Retina (tissue), 1 donor: ENCODE measurements around the gene TRMT1.

ENCODE experiments used
- DNase-seq: peaks from one replicate; pipeline ENCODE4 v3.0.0-alpha.2; 2016

Gene TRMT1

GRCh38 chr19:13069415-13070359, 46.9 kb downstream of the TRMT1 start:
- DNase-seq = no peak

- no peak for DNase-seq
Observed at GRCh38 chr19:13068085-13068846, 48.3 kb downstream of the TRMT1 start.

DNA sequence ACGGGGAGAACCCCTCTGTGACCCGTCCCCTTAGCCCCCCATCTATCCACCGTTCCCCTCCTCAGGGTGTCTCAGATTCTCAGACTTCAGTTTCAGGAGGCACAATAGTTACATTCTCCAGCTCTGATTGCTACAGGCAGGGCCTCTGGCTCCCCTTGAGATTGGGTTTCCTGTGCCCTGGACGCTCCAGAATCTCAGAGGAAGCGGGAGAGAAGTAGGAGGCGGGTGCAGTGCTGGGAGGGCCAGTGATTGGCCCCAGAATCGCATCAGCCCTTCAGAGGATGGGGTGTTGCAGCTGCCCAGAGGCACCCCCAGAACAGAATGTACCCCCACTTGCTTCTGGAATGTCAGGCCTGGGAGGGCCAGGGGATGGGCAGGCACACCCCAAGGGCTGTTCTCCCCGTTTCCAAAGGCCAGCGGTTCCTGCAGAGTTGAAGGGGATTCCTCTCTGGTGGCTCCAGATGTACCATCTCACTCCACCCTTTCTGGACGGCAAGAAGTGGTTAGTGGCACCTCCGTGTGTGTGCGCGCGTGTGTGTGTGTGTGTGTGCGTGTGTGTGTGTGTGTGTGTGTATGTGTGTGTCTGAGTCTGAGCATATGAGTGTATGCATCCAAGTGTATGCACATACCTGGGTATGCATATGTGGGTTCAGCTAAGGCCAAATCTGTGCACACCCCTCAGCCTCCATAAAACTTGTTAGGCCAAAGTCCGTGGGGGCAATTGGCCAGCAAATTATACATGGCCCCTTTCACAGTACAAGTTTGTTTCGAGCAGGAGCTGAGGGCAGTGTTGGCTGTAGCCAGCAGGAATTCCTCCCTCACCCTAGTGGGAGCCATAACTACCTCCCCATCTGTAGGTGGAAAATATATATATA, 49.4 kb downstream of the TRMT1 start:
- DNase-seq = no peak

- no peak for DNase-seq
Observed at GRCh38 chr19:13066226-13066625, 50.3 kb downstream of the TRMT1 start.

- DNase-seq = no peak
Observed at GRCh38 chr19:13064092-13064489, 52.4 kb downstream of the TRMT1 start.

DNA sequence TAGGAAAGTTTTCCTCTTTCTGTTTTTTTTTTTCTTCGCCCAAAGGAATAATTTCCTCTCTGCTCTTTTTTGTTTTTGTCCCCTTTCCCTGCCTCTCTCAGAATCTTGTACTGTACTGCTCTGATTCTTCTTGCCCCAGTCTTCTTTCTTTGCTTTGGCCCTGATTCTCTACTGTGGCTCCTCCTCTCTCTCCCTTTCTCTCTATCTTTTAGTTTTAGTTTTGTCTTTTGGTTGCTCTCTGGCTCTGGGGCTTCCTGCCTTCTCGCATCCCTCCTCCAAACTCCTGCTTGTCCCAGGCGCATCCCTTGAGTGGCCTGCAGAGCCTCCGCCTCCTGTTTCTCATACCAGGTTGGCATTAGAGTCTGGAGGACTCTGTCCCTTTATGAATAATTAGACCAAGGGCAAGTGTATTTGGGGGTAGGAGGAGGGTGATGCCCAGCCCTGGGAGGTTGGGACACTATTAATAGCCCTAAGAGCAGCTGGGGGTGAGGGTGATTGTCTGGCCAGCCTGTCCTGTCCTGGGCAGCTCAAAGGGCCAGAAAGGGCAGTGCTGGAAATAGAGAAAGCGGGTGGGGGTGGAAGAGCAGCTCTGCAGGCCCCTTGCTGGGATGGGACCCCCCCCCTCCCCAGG, 53.0 kb downstream of the TRMT1 start:
- no peak for DNase-seq

DNA sequence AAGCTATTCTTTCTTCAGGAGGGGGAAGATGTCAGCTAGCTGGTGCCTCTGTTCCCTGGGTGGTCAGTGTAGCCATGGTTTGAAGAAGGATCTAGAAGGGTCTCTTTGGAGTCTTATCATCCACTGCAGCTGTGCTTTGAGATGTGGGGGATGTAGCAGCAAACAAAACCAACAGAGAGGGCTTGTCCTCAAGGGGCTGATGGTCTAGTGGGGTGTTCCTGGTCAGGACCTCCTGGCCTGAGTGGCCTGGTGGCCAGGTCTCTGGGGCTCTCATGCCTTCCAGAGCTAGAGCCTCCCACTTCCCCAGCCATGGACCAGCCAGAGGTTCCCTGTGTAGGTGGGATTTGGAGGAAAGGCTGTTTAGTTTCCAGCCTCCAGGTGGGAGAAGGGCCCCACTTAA, 54.2 kb downstream of the TRMT1 start:
- no peak for DNase-seq

DNA sequence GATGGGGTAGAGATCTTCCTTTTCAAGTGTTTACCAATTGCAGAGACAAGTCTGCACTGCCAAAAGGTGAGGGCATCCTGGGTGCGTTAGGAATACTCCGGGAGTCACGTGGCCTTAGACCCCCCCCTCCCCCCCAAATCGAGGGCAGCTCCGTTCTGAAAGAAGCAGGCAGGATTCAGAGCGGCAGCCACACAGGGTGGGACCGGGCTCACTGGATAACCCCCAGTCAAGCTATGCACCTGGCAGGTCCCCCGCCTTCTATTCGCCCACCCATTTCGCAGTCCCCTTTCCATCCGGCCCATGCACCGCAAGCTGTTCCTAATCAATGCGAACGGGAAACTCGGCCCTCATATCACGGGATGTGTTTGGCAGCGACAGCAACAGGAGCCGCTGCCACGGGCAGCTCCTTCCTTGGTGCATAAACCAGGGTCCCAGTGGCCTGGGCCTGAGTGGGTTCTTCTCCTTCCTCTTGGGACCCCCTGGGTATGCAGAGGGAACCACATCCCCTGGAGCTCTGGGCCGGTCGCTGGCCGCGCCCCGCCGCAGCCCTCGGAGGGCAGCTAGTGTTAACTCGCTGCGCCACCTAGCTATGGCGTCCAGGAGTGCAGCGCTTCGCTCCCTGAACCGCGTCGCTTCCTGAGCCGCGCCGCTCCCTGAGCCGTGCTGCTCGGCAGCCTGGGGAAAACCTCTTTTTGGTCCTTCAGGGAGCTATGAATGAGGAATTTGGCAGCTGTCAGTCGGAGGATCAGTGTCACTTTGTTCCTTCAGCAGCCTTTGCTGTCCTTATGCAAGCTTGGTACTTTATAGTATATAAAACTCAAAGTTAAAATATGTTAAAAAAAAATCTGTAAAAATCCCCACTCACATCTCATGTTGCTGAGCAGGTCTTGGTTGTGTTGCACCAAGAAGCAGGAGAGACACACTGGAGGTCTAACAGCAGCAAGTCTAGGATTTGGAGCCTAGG, 55.3 kb downstream of the TRMT1 start:
- DNase-seq = peak; percentile 95

- peak; percentile 61 for DNase-seq
Observed at GRCh38 chr19:13060233-13060963, 56.1 kb downstream of the TRMT1 start.

- DNase-seq = peak; percentile 34
Observed at GRCh38 chr19:13058951-13059660, 57.4 kb downstream of the TRMT1 start.

- no peak for DNase-seq
Observed at GRCh38 chr19:13057744-13058143, 58.8 kb downstream of the TRMT1 start.

DNA sequence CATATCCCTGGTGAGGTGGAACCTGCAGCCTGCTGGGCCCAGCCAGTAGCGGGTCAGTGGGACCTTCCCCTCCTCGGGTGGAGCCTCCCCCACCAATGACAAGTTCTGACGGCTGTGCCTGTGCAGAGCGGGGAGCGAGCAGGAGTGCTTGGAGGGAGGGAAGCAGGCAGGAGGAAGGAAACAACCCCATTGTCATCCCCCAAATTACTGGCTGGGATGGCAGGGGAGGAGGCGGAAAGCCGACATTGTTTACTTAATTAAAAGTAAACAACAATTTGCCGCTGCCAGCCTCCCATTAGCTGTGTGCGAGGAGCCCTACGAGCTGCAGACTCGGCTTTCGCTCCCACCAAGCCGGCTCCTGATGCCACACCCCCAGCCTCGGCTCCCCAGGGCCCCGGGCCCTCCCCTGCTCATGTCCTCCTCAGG, 59.4 kb downstream of the TRMT1 start:
- no peak for DNase-seq

- peak; percentile 47 for DNase-seq
Observed at GRCh38 chr19:13056052-13056660, 60.4 kb downstream of the TRMT1 start.

DNA sequence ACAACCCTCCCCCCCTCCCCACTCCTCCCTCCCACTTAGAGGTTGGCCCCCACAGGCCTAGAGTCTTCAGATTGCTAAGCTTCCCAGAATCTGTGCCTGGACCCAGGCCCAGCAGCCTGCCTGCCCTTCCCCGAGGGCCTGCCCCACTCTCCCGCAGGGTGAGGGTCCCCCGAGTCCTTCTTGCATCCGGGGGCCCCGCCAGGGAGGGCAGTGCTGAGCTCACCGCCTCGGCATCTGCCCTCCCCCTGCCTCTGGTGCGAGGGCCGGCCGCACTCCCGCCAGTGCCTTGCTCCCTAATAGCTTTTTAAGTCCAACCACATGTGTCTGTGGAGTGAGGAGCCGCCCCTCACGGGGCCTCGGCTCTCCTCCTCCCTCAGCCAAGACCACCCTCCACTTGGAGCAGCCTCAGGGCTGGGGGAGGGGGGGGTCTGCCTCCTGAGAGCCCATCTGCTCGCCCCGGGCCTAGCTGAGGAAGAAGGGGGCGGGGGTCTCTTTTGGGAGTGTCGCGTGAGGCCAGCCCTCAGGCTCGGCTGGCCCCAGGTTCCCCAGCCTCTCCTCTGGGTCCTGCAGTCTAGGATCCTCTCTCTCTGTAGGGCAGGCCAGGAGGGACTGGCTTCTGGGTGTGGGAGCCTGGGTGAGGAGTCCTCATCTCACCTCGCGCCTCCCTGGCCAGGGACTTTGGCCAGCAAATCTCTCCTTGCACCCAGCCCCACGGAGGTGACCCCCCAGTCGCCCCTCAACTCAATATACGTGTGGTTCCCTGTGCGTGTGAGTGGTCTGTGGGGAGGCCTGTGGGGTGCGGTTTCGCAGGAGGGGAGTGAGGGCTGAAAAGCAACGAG, 61.1 kb downstream of the TRMT1 start:
- peak; percentile 77 for DNase-seq
